GM19099 (cell line): Measurements from ENCODE around the gene TRIP6.
A peak's percentile ranks its signal among the peaks of the same experiment; 100 is the strongest.

Experiments
- POLR2A ChIP-seq: IDR thresholded peaks from 3 replicates; pipeline ENCODE4 v1.6.1; 2011; ENCODE audit warnings: low read depth; ENCODE audit not compliant: insufficient read length; ENCODE audit errors: extremely low read depth

The TRIP6 gene

DNA sequence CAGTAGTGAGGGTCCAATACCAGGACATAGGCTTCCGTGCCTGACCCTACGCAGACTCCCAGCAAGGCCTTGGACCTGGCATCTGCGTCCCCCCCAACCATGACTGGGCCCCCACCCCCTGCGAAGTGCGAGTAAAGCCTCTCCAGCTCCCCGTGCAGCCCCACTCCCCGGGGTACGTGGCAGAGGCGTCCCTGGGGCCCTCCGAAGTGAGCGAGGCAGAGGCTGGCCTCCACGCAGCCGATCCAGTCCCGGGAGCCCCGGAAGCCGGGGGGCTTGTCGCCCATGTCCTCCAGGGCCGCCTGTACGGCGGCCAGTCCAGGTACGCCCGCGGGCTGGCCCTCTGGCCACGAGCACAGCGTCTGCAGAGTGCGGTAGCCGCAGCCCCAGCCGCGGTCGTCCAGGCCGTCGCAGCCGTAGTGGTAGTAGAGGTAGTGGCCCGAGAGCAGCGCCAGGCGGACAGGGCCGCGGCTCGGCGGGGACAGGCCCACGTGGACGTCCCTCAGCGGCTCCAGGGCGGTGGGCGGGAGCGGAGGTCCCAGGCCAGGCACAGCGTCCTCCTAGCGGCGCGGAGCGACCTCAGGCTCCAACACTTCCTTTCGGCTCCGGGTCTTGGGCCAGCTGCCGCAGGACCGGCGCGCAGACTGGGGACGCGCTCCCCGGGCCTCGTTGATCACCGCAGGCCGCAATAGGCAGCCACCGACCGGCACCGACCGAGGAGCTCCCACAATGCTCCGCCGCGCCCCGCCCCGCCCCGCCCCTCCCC is 22.0 kb downstream of the TRIP6 start, which contains the start of gene UFSP1:
Gene UFSP1 (minus strand): TSS at position 728 of the 763 bp plus-strand sequence. CDS start 444 bp downstream, at position 284.
- peak; percentile 75 for TF ChIP-seq POLR2A

DNA sequence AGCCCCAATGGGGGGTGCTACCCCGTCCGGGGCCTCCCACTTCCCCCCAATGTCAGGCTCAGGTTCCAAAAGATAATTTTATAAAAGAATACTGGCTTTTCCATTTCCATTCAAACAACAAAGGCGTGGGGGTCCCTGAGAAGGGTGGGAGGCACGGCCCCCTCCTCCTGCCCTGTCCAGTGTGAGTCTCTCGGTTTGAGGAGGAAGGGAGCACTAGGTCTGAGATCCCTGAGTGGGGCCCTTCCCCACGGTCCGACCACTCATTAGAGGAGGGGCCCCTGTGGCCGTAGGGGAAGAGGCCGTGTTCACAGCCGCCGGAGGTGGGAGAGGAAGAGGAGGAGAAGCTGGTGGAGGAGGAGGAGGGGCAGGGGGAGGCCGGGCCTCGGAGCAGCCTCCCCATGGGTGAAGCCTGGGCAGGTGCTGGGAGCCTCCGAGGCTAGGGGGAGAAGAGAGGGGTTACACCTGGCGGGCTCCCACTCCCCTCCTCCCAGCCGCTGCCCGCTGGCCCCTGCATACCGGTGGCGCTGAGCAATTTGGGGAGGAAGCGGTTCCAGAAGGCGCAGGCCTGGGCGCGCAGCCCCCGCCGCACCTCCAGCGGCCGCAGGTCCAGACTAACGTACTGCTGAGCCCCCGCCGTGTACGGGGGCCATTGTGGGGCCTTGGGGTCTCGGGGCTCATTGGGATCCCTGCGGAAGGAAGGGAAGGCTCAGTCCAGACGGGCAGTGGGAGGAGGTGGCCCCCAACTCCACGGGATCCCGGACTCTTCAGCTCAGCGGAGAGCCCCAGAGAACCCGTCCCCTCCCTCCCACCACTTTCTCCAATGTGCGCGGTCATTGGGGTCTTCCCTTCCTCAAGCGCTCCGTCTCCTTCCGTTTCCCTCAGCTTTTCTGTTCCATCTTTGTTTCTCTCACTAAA is 23.7 kb downstream of the TRIP6 start:
- TF ChIP-seq POLR2A = peak; percentile 27

DNA sequence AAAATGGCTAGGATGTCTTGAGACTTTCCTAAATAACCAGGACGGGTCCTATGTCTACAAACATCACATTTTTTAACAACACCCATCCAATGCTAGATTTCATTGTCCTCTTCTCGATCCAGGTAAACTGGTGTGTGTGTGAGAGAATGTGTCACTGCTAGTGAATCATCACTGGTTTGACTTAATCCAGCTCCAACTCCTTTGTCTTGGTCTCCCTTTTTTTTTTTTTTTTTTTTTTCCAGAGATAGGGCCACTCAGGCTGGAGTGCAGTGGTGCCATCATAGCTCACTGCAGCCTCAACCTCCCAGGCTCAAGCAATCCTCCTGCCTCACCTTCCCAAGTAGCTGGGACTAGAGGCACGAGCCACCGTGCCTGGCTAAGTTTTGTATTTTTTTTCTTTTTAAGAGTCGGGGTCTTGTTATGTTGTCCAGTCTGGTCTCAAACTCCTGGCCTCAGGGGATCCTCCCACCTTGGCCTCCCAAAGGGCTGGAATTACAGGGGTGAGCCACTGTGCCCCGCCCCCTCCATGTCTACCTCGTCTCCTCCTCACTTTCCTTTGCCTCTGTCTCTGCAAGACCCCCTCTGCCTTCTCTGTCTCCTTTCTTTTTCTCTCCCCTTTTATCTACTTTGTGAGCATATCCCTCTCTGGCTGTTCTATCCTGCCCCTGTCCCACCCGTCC is 24.5 kb downstream of the TRIP6 start:
- TF ChIP-seq POLR2A = no peak

DNA sequence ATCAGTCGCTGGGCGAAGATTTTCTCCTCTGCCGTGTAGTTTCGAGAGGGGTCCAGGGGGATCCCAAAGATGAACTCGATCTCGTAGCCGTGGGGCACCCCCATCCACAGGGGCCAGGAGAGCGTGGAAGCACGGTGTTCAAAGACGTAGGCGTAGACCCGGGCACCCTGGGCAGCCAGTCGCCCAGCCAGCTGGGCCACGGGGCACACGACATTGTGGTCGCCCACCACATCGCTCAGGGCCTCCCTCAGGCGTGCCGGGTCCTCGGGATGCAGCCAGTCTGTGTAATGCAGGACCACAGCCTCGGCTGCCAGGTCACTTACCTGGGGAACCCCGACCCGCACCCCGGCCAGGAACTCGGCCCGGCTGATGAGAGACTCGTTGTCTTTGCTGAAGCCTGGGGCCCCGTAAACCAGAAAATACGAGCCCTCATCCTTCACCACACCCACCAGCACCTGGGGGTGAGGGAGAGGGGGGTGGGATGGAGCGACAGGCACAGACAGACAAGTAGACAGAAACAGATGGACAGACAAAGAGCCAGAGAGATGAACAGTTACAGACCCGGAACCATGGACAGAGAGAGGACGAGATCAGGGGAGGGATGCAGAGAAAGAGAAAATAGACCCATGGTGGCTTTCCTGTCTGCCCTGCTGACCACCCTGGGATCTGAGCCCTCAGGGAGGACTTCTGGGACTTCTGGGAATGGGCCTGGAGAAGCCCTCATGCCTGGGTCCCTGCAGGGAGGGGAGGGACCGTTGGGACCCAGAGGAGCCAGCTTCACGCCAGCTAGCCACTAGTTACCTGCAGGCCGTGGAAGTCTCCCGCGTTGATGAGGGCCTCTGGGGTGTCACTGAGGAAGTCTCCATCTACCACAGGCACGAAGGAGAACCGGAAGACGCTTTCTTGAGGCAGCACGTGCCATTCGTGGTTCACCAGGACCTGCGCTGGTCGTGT is 25.5 kb downstream of the TRIP6 start:
- no peak for TF ChIP-seq POLR2A

DNA sequence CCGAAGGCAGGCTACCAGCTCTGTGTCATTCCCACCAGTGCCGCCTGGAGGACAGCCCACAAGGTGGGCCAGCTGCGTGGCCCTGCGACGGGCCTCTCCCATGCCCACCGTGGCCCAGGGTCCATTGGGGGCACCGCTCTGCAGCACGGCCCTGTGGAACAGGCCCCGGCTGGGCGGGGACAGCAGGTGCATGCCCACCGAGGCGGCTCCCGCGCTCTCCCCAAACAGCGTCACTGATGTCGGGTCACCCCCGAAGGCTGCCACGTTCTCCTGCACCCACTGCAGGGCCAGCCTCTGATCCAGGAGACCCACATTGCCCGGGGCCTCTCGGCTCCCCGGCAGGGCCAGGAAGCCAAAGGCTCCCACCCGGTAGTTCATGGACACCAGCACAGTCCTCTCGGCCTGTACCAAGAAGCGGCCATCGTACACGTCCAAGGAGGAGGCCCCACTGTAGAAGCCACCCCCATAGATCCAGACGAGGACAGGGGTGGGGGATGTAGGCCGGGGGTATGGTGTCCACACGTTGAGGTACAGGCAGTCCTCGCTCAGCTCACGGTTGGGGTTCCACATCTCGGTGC is 26.2 kb downstream of the TRIP6 start:
- TF ChIP-seq POLR2A = no peak

DNA sequence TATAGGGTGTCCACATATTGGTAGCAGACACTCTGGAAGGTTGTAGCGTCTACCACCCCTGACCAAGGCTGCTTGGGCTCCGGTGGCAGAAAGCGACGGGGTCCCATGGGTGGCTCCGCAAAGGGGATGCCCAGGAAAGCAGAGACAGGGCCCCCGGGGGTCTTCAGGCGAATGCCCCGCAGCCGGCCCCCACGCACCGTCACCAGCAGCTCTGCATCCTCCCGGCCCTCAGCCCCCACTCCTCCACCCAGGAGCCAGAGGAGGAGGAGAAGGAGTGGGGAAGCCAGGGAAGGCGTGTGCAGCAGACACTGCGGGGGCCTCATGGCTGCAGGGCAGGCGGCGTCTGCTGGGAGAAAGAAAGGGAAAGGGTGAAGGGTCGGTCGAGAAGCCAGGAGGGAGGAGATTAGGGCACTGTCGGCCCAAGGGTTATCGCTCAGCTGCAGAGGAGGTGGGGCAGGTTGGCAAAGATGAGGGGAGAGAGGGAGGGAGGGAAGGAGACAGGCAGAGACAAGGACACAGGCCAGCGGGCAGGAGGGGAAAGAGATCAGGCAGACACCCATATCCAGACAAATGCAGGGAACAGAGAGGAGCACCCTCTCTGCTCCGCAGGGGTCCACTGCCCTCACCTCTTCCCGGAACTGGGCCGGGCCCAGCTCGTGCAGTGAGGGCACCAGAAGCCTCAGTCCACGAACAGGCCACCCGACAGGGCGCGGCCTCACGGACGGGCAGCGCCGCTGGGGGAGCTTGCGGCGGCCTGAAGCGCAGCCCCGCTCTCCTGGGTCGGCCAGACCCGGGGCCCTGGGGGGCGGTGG is 26.9 kb downstream of the TRIP6 start:
- no peak for TF ChIP-seq POLR2A

DNA sequence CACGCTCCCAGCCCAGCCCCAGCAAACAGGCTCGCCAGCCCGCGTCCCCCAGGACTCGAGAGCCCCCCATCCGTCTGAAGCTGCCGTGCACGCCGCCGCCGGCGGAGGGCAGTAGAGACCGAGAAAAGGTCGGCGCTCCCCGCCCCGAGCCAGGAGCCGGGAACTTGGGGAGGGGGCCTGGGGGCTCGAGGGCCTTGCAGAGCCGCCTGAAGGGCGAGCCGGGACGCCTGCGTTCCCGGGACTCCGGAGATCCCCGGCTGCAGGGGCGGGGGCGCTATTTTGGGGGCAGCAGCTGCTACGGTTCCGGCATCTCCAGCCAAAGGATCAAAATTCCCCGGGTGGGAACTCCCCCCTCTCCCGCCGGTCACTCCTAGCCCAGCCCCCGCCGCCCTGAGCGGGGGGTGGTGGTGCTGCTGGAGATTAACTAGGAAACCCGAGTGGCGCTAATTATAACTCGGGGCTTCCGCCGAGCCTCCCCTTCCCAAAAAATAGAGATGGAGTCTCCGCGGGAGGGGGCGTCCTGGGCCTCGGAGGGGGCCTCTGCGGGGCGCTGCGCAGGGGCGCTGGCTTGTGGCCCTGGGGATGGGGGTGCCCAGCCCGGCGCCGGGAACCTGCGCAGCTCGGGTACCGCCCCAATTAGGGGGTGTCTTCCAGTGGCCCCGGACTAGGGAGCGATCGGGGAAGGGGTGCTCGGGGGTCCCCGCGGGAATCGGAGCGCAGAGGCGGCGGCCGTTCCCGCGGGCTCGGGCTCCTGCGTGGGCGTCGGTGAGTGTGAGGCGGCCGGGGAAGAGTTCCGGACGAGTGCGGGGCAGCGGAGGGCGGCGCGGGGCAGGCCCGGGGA is 27.9 kb downstream of the TRIP6 start:
- no peak for TF ChIP-seq POLR2A

DNA sequence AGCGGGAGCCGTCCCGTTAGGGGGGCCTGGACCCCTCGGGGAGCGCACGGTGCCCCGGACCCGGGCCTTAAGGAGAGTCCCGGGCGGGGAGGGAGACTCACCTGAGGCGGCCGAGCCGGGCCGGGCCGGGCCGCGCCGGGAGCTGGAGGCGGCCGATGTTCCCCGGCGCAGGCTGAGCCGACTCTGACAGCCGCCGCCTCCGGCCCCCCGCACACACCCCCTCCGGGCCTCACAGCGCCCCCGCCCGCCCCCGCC is 28.4 kb downstream of the TRIP6 start, which contains the start of gene ACHE:
Gene ACHE (minus strand): TSS at position 188 of the 255 bp plus-strand sequence. CDS start 1,656 bp downstream, outside the sequence.
- TF ChIP-seq POLR2A = no peak

DNA sequence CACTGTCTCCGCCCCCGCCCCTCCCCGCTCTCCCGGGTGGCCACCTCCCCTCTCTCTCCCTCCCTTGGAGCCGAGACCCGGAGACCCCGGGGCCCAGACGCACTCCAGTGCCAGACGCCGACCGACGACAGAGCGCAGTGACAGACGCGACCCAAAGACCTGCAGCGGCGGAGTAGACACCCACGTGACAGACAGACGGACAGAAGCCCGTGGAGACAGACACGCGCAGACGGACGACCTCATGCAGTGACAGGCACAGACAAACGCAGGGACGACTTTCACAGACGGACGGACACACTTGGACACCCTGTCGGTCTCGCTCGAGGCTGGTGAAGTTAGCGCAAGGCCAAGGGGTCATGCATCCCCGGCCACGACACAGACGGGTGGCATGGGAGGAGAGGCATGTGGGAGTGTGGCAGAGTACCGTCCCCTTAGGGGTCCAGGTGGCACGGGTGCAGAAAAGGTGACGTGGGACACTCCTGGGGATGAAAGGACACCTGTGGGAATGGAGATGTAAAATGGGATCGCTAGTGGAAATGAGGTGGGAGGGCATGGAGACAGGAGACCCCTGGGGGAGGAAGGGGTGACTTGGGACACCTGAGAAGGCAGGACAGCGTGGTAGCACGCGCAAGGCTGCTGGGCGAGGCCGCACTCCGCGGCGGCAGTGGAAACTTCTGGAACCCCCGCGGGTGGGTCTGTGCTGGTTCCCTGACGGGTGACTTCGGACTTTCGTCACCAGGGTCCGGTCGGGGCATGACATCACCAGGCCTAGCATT is 29.0 kb downstream of the TRIP6 start:
- TF ChIP-seq POLR2A = no peak

DNA sequence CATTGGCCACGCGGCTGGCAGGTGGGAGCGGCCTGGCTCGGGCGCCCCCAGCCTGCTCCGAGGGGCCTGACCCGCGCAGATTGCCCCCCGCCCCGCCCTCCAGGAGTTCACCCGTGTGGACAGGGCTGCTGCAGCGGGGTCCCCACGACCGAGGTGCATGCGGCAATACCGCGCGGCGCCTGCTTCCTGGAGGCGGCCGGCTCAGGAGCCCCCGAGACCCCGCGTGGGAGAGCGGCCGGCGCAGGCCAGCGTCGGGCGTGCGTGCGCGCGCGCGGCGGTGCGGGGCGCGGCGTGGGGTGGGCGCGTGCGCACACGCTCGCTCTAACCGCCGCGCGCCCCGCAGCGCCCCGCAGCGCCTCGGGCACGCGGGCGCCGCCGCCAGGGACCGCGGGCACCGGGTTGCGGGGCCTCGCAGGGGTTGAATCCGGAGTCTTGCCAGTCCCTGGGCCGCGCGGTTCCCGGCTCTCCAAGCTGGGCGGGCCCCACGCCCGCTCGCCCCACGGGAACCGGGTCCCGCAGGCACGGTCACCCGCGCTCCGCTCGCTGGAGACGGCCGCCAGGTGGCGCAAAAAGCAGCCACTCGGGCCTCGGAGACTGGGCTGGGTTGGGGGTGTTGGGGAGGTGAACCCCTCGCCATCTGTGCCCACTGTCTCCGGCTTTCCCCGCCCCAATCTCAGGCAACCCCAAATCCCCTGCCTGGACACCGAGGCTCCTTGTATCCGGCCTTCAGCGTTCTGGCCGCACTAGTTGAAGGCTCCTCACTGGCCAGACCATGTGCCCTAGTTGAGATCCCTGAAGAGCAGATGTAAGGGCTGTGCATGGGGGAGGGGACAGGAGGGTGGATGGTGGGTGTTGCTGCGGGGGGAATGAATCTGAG is 29.8 kb downstream of the TRIP6 start:
- no peak for TF ChIP-seq POLR2A
